Suprapubic skin (tissue), 4 donors: ENCODE data around the gene ENDOD1. TPM values are rescaled to one million over a fixed set of nuclear protein-coding genes. Genes with fewer than 3 reads are reported as not detected.

Source experiments
- DNase-seq, 2 donors: peaks; one replicate each; pipeline ENCODE4 v3.0.0-alpha.2; 2019; ENCODE audit warnings: low spot score in 2 of 2
- H3K27ac ChIP-seq: fragments of 200-600 bp; sonication (generic); one replicate; pipeline ENCODE4 v1.5.1; 2019
- H3K27me3 ChIP-seq: fragments of 200-600 bp; sonication (generic); one replicate; pipeline ENCODE4 v1.5.1; 2019
- H3K36me3 ChIP-seq: fragments of 200-600 bp; sonication (generic); one replicate; pipeline ENCODE4 v1.5.1; 2019
- H3K4me1 ChIP-seq: fragments of 200-600 bp; sonication (generic); one replicate; pipeline ENCODE4 v1.5.1; 2019
- H3K4me3 ChIP-seq: fragments of 200-600 bp; sonication (generic); one replicate; pipeline ENCODE4 v1.5.1; 2019; ENCODE audit warnings: mild to moderate bottlenecking
- H3K9me3 ChIP-seq: fragments of 200-600 bp; sonication (generic); one replicate; pipeline ENCODE4 v1.5.1; 2019
- EP300 ChIP-seq: sonication (generic); formaldehyde crosslinking; IDR thresholded peaks from one replicate; pipeline ENCODE4 v1.6.1; 2017; ENCODE audit warnings: antibody characterized with exemption
- POLR2A ChIP-seq, 2 donors: fragments of 450-650 bp; IDR thresholded peaks; one replicate each; pipeline ENCODE4 v1.6.1; 2017; ENCODE audit warnings: antibody characterized with exemption in 2 of 2, mild to moderate bottlenecking in 2 of 2, moderate library complexity in 2 of 2
- POLR2AphosphoS5 ChIP-seq, 3 donors: sonication (generic); formaldehyde crosslinking; IDR thresholded peaks; one replicate each; pipeline ENCODE4 v1.6.1; 2017; ENCODE audit warnings: antibody characterized with exemption in 3 of 3
- WGBS: methylation state at CpG from one replicate; pipeline ENCODE4 v1.1.5; 2018; 5-methylcytosine and 5-hydroxymethylcytosine counted together
- total RNA-seq, 4 donors: library from RNA; depleted of rRNA; stranded (reverse); fragments of >200 nt; gene quantifications; one replicate each; pipeline ENCODE4 v1.1.0, GENCODE V29; 2016
- TF ChIP-seq, protein P1 (sequence below), 2 donors: fragments of 200-600 bp in 1 of 2; fragments of 450-650 bp in 1 of 2; sonication (generic) in 1 of 2; IDR thresholded peaks; one replicate each; pipeline ENCODE4 v1.5.1; 2016 to 2019; ENCODE audit warnings: antibody characterized with exemption in 2 of 2, mild to moderate bottlenecking in 1 of 2, moderate library complexity in 1 of 2

The ENDOD1 gene
- total RNA-seq, 4 donors from 2014 or later: 30.7 to 65.9 (median 49.4) TPM

DNA sequence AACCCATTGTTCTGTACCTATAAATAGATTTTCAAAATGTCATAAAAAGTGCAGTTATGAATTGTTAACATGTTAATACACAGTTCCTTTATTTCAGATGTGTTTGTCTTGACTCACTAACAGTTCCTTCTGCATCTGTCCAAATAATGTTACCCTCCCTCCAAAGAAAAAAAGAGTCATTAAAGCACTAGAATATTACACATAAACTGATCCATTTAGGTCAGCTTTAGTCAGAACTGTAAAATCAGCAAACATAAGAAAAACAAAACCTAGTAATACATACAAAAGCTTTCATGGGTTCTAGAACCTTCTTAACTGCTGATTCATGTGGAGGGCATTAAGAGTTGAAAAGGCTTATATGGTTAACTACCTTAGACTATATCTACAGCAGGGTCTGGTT, 76.0 kb downstream of the ENDOD1 start:
- no peaks in the 10 kb centered on the region for H3K9me3 ChIP-seq

DNA sequence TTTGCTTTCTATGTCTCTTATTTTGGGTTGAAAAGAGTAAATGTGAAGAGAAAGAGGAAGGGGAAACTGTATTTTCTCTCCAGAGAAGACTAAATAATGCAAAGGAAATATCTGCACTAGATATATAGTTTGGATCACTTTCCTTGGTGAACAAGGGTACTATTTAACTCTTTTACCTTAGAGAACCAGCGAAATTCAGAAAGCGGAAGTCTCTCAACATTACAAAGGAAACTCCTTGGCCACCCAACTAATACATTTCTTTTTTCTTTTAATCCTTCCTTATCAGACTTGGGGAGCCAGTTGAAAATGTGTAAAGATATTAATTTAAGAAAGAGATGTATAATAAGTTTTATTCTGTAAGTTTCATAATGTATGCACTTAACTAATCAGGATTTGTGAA, 77.1 kb downstream of the ENDOD1 start:
- TF ChIP-seq POLR2A (IDR thresholded peaks at IDR 0.05) (no peak), POLR2AphosphoS5 (IDR thresholded peaks at IDR 0.05) (no peak), EP300 (no peak)
- TF ChIP-seq, protein P1, sequence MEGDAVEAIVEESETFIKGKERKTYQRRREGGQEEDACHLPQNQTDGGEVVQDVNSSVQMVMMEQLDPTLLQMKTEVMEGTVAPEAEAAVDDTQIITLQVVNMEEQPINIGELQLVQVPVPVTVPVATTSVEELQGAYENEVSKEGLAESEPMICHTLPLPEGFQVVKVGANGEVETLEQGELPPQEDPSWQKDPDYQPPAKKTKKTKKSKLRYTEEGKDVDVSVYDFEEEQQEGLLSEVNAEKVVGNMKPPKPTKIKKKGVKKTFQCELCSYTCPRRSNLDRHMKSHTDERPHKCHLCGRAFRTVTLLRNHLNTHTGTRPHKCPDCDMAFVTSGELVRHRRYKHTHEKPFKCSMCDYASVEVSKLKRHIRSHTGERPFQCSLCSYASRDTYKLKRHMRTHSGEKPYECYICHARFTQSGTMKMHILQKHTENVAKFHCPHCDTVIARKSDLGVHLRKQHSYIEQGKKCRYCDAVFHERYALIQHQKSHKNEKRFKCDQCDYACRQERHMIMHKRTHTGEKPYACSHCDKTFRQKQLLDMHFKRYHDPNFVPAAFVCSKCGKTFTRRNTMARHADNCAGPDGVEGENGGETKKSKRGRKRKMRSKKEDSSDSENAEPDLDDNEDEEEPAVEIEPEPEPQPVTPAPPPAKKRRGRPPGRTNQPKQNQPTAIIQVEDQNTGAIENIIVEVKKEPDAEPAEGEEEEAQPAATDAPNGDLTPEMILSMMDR (IDR thresholded peaks at IDR 0.05): no peak
- WGBS: 94% methylated on average over 2 of the region's 2 CpGs
- no peaks in the 10 kb centered on the region for H3K4me1 ChIP-seq
- H3K4me3 ChIP-seq: no peak overlapping the region
- no peak for DNase-seq
- H3K9me3 ChIP-seq: no peaks in the 10 kb centered on the region
- H3K27me3 ChIP-seq: no peaks in the 10 kb centered on the region
- no peak overlapping the region for H3K27ac ChIP-seq
- peaks cover 7% of the 10 kb centered on the region for H3K36me3 ChIP-seq

More for the DNA sequence above, 76.0 kb downstream of the ENDOD1 start:
- Histone ChIP-seq H3K4me3 (no peak overlapping the region), H3K27me3 (no peaks in the 10 kb centered on the region), H3K36me3 (peaks cover 4% of the 10 kb centered on the region), H3K27ac (no peak overlapping the region), H3K4me1 (no peaks in the 10 kb centered on the region)
- no peak for TF ChIP-seq EP300
- DNase-seq: no peak

DNA sequence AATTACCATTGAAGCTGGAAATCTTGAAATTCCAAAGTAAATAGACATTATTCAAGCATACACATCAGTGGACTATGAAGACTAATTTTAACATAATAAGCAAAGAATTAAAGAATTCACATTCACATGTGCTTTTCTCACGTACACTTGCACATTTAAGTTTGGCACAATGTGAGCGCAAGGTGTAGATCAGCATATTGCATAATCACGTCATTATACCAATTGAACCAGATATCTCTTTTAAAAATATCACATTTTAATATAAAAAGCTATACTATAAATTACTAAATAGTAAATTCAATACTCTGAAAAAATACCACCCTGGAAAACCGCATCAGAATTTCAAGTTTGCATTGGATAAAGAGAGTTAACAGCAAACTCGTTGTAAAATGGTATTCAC, 80.6 kb downstream of the ENDOD1 start:
- no peak for DNase-seq
- no peak overlapping the region for H3K27ac ChIP-seq
- H3K4me3 ChIP-seq: no peak overlapping the region
- TF ChIP-seq POLR2A (IDR thresholded peaks at IDR 0.05) (no peak), POLR2AphosphoS5 (IDR thresholded peaks at IDR 0.05) (no peak), EP300 (no peak)
- TF ChIP-seq, protein P1 (IDR thresholded peaks at IDR 0.05): no peak
- no peaks in the 10 kb centered on the region for H3K4me1 ChIP-seq
- peaks cover 39% of the 10 kb centered on the region for H3K36me3 ChIP-seq
- 96% methylated on average over 5 of the region's 5 CpGs for WGBS
- no peaks in the 10 kb centered on the region for H3K27me3 ChIP-seq
- H3K9me3 ChIP-seq: no peaks in the 10 kb centered on the region

DNA sequence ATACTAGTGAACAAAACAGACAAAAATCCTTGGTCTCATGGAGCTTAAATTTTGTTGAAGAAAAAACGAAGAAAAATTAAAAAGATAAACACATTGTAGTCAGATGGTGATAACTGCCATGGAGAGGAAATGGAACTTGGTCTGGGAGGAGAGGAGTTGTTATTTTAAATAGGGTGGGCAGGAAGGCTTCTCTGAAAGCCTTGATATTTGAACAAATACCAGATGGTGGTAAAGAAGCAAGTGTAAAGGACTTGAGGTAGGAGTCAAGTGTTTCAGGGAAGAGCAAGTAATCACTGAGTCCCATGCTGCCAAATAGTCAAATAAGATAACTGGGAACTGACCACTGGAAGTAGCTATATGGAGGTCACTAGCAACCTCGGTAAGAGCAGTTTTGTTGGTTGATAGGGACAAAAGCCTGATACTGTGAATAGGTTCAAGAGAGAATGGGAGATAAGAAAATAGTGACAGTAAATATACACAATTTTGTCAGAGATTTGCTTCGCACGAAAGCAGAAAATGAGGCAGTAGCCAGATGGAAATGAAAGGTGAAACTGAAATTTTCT, 86.3 kb downstream of the ENDOD1 start:
- Histone ChIP-seq H3K27me3 (no peaks in the 10 kb centered on the region), H3K27ac (no peak overlapping the region), H3K9me3 (no peaks in the 10 kb centered on the region), H3K36me3 (peaks cover 61% of the 10 kb centered on the region), H3K4me3 (no peak overlapping the region), H3K4me1 (no peaks in the 10 kb centered on the region)
- 87% methylated on average over 4 of the region's 4 CpGs for WGBS
- DNase-seq: no peak
- TF ChIP-seq POLR2A (IDR thresholded peaks at IDR 0.05) (no peak), EP300 (no peak), POLR2AphosphoS5 (IDR thresholded peaks at IDR 0.05) (no peak)
- TF ChIP-seq, protein P1 (IDR thresholded peaks at IDR 0.05): no peak

Other genes with a start within 250 kb of the ENDOD1 start
- gene CWC15, start 116.3 kb upstream of the ENDOD1 start, total RNA-seq: 10 to 100 TPM; 30.5 to 60.7 (median 35.1) TPM
- 1 to 10 TPM in 3 of 4 donors, under 1 TPM in 1; 0.49 to 2.8 (median 1.3) TPM for gene KDM4D, start 116.1 kb upstream of the ENDOD1 start, total RNA-seq
- not detected for gene KDM4E, start 64.6 kb upstream of the ENDOD1 start, total RNA-seq
- gene KDM4F, start 40.4 kb upstream of the ENDOD1 start, total RNA-seq: not detected
- 10 to 100 TPM; 31.7 to 37.4 (median 35.5) TPM for gene SRSF8, start 22.9 kb upstream of the ENDOD1 start, total RNA-seq
- gene SESN3, start 141.4 kb downstream of the ENDOD1 start, total RNA-seq: 10 to 100 TPM; 27.6 to 41.0 (median 32.1) TPM